H9 (cell line): Measurements from ENCODE around the gene DIP2C. TPM values are rescaled to one million over a fixed set of nuclear protein-coding genes. Genes with fewer than 3 reads are reported as not detected.

ENCODE experiments used
- DNase-seq: peaks from one replicate; pipeline ENCODE4 v3.0.0-alpha.2; 2017
- H2AFZ ChIP-seq: one replicate; pipeline ENCODE4 v1.6.1; 2013; ENCODE audit warnings: mild to moderate bottlenecking, low read length, control low read depth, moderate library complexity
- H2AK5ac ChIP-seq: 2 replicates; pipeline ENCODE4 v1.6.1; 2013; ENCODE audit warnings: low read length, control low read depth, mixed read lengths; ENCODE audit not compliant: insufficient read length
- H2BK120ac ChIP-seq: one replicate; pipeline ENCODE4 v1.6.1; 2013; ENCODE audit warnings: low read depth, mild to moderate bottlenecking, low read length, control low read depth, inconsistent platforms; ENCODE audit not compliant: poor library complexity, severe bottlenecking
- H2BK12ac ChIP-seq: 2 replicates; pipeline ENCODE4 v1.6.1; 2013; ENCODE audit warnings: low read length, control low read depth, mixed read lengths, low read depth; ENCODE audit not compliant: insufficient read length
- H2BK15ac ChIP-seq: 2 replicates; pipeline ENCODE4 v1.6.1; 2013; ENCODE audit warnings: low read depth, low read length, control low read depth
- H2BK20ac ChIP-seq: one replicate; pipeline ENCODE4 v1.6.1; 2013; ENCODE audit warnings: low read depth, mild to moderate bottlenecking, low read length, control low read depth, inconsistent platforms; ENCODE audit not compliant: poor library complexity, severe bottlenecking
- H2BK5ac ChIP-seq: 2 replicates; pipeline ENCODE4 v1.6.1; 2013; ENCODE audit warnings: low read length, control low read depth, mixed read lengths; ENCODE audit not compliant: insufficient read length
- H3K14ac ChIP-seq: 2 replicates; pipeline ENCODE4 v1.6.1; 2013; ENCODE audit warnings: low read length, control low read depth; ENCODE audit not compliant: insufficient read depth
- H3K18ac ChIP-seq: 2 replicates; pipeline ENCODE4 v1.6.1; 2013; ENCODE audit warnings: low read depth, mild to moderate bottlenecking, mixed read lengths, low read length, control low read depth; ENCODE audit not compliant: insufficient read length
- H3K23ac ChIP-seq: 2 replicates; pipeline ENCODE4 v1.6.1; 2013; ENCODE audit warnings: low read length, control low read depth, mixed read lengths, low read depth; ENCODE audit not compliant: insufficient read length
- H3K23me2 ChIP-seq: 2 replicates; pipeline ENCODE4 v1.6.1; 2013; ENCODE audit warnings: low read depth, mild to moderate bottlenecking, mixed read lengths, low read length, control low read depth; ENCODE audit not compliant: insufficient read length, poor library complexity, severe bottlenecking
- H3K27ac ChIP-seq: 2 replicates; pipeline ENCODE4 v1.5.1; 2013; ENCODE audit warnings: low read length, control low read depth, mixed read lengths, low read depth; ENCODE audit not compliant: insufficient read length
- H3K27me3 ChIP-seq: 2 replicates; pipeline ENCODE4 v1.6.1; 2013; ENCODE audit warnings: low read length, control low read depth, inconsistent platforms; ENCODE audit not compliant: insufficient read depth
- H3K4ac ChIP-seq: 2 replicates; pipeline ENCODE4 v1.6.1; 2013; ENCODE audit warnings: low read depth, mild to moderate bottlenecking, control low read depth, inconsistent platforms, low read length, moderate library complexity
- H3K4me1 ChIP-seq: 2 replicates; pipeline ENCODE4 v1.6.1; 2013; ENCODE audit warnings: low read length, control low read depth, inconsistent platforms; ENCODE audit not compliant: insufficient read depth
- H3K4me2 ChIP-seq: 2 replicates; pipeline ENCODE4 v1.6.1; 2013; ENCODE audit warnings: low read length, control low read depth, mixed read lengths; ENCODE audit not compliant: insufficient read length, insufficient read depth
- H3K56ac ChIP-seq: 2 replicates; pipeline ENCODE4 v1.6.1; 2013; ENCODE audit warnings: low read depth, mild to moderate bottlenecking, mixed read lengths, low read length, control low read depth; ENCODE audit not compliant: insufficient read length
- H3K79me1 ChIP-seq: 2 replicates; pipeline ENCODE4 v1.6.1; 2013; ENCODE audit warnings: low read depth, mild to moderate bottlenecking, moderate library complexity, low read length, control low read depth, inconsistent platforms; ENCODE audit not compliant: insufficient read depth, poor library complexity, severe bottlenecking
- H3K79me2 ChIP-seq: 2 replicates; pipeline ENCODE4 v1.6.1; 2013; ENCODE audit warnings: low read length, control low read depth, inconsistent platforms; ENCODE audit not compliant: insufficient read depth
- H3K9ac ChIP-seq: 2 replicates; pipeline ENCODE4 v1.6.1; 2013; ENCODE audit warnings: low read length, control low read depth, mixed read lengths; ENCODE audit not compliant: insufficient read length; ENCODE audit errors: extremely low read depth
- H3K9me3 ChIP-seq: one replicate; pipeline ENCODE4 v1.6.1; 2013; ENCODE audit warnings: low read depth, low read length, inconsistent platforms; ENCODE audit not compliant: control insufficient read depth
- H3T11ph ChIP-seq: one replicate; pipeline ENCODE4 v1.6.1; 2013; ENCODE audit warnings: mild to moderate bottlenecking, low read length, control low read depth, inconsistent platforms
- H4K20me1 ChIP-seq: one replicate; pipeline ENCODE4 v1.6.1; 2013; ENCODE audit not compliant: control insufficient read depth, insufficient read length, insufficient read depth
- H4K5ac ChIP-seq: 2 replicates; pipeline ENCODE4 v1.6.1; 2013; ENCODE audit warnings: low read depth, mild to moderate bottlenecking, mixed read lengths, low read length, control low read depth; ENCODE audit not compliant: insufficient read length
- H4K8ac ChIP-seq: replicated peaks from 2 replicates; pipeline ENCODE4 v1.6.1; 2013; ENCODE audit warnings: low read length, control low read depth, mixed read lengths, low read depth; ENCODE audit not compliant: insufficient read length
- H4K91ac ChIP-seq: 2 replicates; pipeline ENCODE4 v1.6.1; 2013; ENCODE audit warnings: low read depth, mild to moderate bottlenecking, moderate library complexity, mixed read lengths, low read length, control low read depth; ENCODE audit not compliant: insufficient read length
- H3K27ac Mint-ChIP-seq, 3 experiments: 2 replicates in 2 of 3; 3 replicates in 1 of 3; pipeline ENCODE4 v1.8.0; 2020 to 2021; ENCODE audit warnings: mixed read lengths in 3 of 3, mild to moderate bottlenecking in 1 of 3, moderate library complexity in 1 of 3
- H3K27me3 Mint-ChIP-seq: 2 replicates; pipeline ENCODE4 v1.8.0; 2021; ENCODE audit warnings: low read depth, mild to moderate bottlenecking, moderate library complexity, mixed read lengths
- H3K36me3 Mint-ChIP-seq, 3 experiments: 2 replicates in 2 of 3; 3 replicates in 1 of 3; pipeline ENCODE4 v1.8.0; 2020 to 2021; ENCODE audit warnings: low read depth in 3 of 3, mixed read lengths in 3 of 3; ENCODE audit not compliant: insufficient read depth in 1 of 3
- H3K4me1 Mint-ChIP-seq, 2 experiments: 2 replicates each; pipeline ENCODE4 v1.8.0; 2020; ENCODE audit warnings: mixed read lengths in 2 of 2
- H3K4me3 Mint-ChIP-seq, 2 experiments: 2 replicates in 1 of 2; 3 replicates in 1 of 2; pipeline ENCODE4 v1.8.0; 2020 to 2021; ENCODE audit warnings: mild to moderate bottlenecking in 2 of 2, mixed read lengths in 2 of 2, moderate library complexity in 1 of 2
- H3K9me3 Mint-ChIP-seq, 2 experiments: 2 replicates in 1 of 2; 3 replicates in 1 of 2; pipeline ENCODE4 v1.8.0; 2020; ENCODE audit warnings: mild to moderate bottlenecking in 2 of 2, mixed read lengths in 2 of 2, moderate library complexity in 1 of 2
- CTCF ChIP-seq: fragments of 200-600 bp; sonication (generic); conservative IDR thresholded peaks from 3 replicates; pipeline ENCODE4 v1.8.0; 2021; ENCODE audit warnings: antibody characterized with exemption, mild to moderate bottlenecking
- WGBS: extraction: QIAGEN DNeasy Blood & Tissue Kit; methylation state at CpG from one replicate; pipeline ENCODE4 v1.1.7; 2013; ENCODE audit warnings: missing lambda C conversion rate, low lambda C conversion rate, mixed read lengths; ENCODE audit not compliant: insufficient read length; ENCODE audit errors: extremely low coverage; 5-methylcytosine and 5-hydroxymethylcytosine counted together
- total RNA-seq: library from RNA; stranded (reverse); gene quantifications from 2 replicates; pipeline ENCODE4 v1.2.1, GENCODE V29; 2021

The DIP2C gene
- total RNA-seq, 1 experiment from 2014 or later: 7.9 TPM

GRCh38 chr10:625333-625696 is 64.2 kb downstream of the DIP2C start:
- H3K4me1 Mint-ChIP-seq: peaks cover 28 to 43% of the 10 kb centered on the region in 2 experiments

More at GRCh38 chr10:625333-625696, 64.2 kb downstream of the DIP2C start:
- peak overlapping the region; percentile 63 for H3K18ac ChIP-seq
- peaks cover 2% of the 10 kb centered on the region for H4K20me1 ChIP-seq
- no peaks in the 10 kb centered on the region; the same call in 1 of the 2 replicates for H3K79me2 ChIP-seq
- no peak overlapping the region for H3T11ph ChIP-seq
- no peak overlapping the region for H2BK20ac ChIP-seq
- peaks cover 0 to 4% (median under 1%) of the 10 kb centered on the region in 3 experiments; a peak in 4 of 7 replicates for H3K36me3 Mint-ChIP-seq
- H3K9ac ChIP-seq: no peak overlapping the region
- H3K23ac ChIP-seq: no peak overlapping the region
- H4K8ac ChIP-seq: no peak overlapping the region
- H3K27me3 ChIP-seq: no peaks in the 10 kb centered on the region
- H3K27me3 Mint-ChIP-seq: no peaks in the 10 kb centered on the region; the same call in 1 of the 2 replicates
- H3K14ac ChIP-seq: no peak overlapping the region
- no peak overlapping the region for H2AK5ac ChIP-seq
- DNase-seq: no peak
- TF ChIP-seq CTCF: no peak
- peaks cover 7% of the 10 kb centered on the region; the same call in 1 of the 2 replicates for H3K4me1 ChIP-seq
- no peaks in the 10 kb centered on the region for H3K9me3 Mint-ChIP-seq
- peak overlapping the region in 1 of 2 experiments; percentile 56; a peak in 2 of 5 replicates for H3K4me3 Mint-ChIP-seq
- peak overlapping the region in 2 of 3 experiments; percentile 50 to 56; a peak in 2 of 7 replicates for H3K27ac Mint-ChIP-seq
- H3K79me1 ChIP-seq: no peaks in the 10 kb centered on the region
- H3K23me2 ChIP-seq: no peaks in the 10 kb centered on the region
- no peak overlapping the region for H3K27ac ChIP-seq
- H3K9me3 ChIP-seq: no peaks in the 10 kb centered on the region
- no CpG with 5 or more reads among the region's 17 CpGs for WGBS
- H3K56ac ChIP-seq: no peak overlapping the region
- H3K4me2 ChIP-seq: peak overlapping the region; percentile 6
- H3K4ac ChIP-seq: no peak overlapping the region
- no peak overlapping the region for H2AFZ ChIP-seq
- no peak overlapping the region for H2BK15ac ChIP-seq
- H2BK120ac ChIP-seq: no peak overlapping the region
- no peak overlapping the region for H4K5ac ChIP-seq
- H4K91ac ChIP-seq: no peak overlapping the region
- H2BK12ac ChIP-seq: no peak overlapping the region
- no peak overlapping the region for H2BK5ac ChIP-seq
